AG10803 (cell line): ENCODE measurements around the gene MCTP2.

Experiments
- DNase-seq: peaks from one replicate; pipeline ENCODE4 v3.0.0; 2010; ENCODE audit warnings: low read depth
- H3K4me3 ChIP-seq: 2 replicates; pipeline ENCODE4 v1.5.1; 2011; ENCODE audit warnings: mild to moderate bottlenecking, low read length, control low read depth
- TF ChIP-seq, protein P1 (sequence below): conservative IDR thresholded peaks from 2 replicates; pipeline ENCODE4 v1.5.1; 2011; ENCODE audit warnings: mild to moderate bottlenecking, low read length, control low read depth, inconsistent platforms

Gene MCTP2

DNA sequence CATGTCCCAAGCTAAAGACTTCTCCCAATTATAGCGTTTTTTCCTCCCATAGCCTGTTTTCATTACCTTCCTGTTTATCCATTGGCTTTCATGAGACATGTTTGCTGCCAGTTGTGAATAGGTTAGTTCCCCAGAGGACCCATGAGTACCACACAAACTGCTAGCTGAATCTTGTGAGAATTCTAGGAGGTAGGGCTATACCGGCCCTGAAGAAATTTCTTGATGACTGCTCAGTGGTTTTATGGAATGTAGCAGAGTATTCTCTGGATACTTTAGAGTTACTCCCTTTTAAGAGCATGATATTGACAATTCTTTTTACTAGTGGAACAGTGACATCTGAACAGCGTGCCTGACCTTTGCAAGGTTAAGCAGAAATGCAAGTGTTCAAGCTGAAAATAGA, 210.4 kb downstream of the MCTP2 start:
- DNase-seq: no peak
- TF ChIP-seq, protein P1, sequence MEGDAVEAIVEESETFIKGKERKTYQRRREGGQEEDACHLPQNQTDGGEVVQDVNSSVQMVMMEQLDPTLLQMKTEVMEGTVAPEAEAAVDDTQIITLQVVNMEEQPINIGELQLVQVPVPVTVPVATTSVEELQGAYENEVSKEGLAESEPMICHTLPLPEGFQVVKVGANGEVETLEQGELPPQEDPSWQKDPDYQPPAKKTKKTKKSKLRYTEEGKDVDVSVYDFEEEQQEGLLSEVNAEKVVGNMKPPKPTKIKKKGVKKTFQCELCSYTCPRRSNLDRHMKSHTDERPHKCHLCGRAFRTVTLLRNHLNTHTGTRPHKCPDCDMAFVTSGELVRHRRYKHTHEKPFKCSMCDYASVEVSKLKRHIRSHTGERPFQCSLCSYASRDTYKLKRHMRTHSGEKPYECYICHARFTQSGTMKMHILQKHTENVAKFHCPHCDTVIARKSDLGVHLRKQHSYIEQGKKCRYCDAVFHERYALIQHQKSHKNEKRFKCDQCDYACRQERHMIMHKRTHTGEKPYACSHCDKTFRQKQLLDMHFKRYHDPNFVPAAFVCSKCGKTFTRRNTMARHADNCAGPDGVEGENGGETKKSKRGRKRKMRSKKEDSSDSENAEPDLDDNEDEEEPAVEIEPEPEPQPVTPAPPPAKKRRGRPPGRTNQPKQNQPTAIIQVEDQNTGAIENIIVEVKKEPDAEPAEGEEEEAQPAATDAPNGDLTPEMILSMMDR: no peak
- no peak overlapping the region for H3K4me3 ChIP-seq

DNA sequence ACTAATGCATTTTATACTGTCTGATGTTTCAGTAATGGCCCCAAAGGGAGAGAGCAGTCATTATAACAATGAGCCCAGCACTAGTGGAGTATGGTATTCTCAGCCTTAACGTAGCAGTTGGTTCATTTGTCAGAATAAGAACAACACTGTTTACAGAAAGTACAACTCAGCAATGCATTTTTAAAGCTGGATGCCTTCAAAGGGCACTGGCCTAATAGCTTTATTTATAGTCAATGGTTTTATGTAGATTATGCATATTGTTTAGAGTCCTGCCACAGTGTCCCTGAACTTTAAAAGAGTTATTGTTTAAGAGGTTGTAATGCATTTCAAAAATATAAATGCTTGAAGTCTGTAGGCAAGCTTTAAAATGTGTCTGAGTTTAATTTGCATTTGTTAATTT, 211.1 kb downstream of the MCTP2 start:
- TF ChIP-seq, protein P1: no peak
- no peak for DNase-seq
- no peak overlapping the region for H3K4me3 ChIP-seq

DNA sequence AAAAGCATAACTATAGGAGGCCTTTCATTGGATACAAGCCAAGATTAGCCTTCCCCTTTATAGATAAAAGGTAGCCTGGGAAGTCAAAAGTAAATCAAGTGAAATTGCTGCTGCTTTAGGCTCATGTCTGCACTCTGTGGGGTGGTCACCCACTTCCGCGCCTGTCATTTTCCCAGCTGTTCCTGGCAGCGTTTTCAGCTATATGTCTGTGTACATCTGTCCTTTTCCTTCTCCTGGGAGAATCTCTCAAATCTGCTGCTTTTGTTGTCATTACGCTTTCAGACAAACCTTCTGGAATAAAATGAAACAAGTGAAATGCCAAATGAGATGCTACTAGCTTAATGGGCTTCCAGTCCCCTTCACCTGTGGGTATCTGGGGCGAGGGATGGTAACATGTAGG, 211.8 kb downstream of the MCTP2 start:
- H3K4me3 ChIP-seq: no peak overlapping the region
- TF ChIP-seq, protein P1: no peak
- no peak for DNase-seq

DNA sequence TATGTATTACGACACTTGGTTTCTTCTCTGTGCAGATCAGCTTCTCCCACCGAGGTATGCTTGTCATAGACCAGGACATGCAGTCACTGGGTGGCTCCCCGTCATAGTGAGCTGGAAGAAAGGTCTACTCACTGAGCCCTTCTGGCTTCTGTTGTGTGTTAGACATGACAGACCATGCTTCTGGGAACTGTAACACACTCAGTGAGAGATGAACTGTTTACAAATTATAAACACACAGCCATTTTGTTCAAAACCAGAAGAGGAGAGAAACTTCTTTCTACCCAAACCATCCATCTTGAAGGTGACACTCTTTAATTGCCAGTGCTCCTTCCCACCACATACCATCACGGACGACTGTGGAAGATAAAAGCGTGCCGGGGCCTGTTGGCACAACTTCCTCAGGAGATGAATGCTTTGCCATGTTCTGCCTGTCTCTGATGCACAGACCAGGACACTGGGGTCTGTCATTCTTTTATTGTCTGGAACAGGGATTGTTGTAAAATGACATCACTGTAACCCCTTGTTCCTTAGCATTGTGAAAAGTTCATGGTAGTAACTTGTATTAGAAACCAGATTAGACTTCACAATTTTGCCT, 214.3 kb downstream of the MCTP2 start:
- no peak overlapping the region for H3K4me3 ChIP-seq
- TF ChIP-seq, protein P1: no peak
- DNase-seq: no peak

DNA sequence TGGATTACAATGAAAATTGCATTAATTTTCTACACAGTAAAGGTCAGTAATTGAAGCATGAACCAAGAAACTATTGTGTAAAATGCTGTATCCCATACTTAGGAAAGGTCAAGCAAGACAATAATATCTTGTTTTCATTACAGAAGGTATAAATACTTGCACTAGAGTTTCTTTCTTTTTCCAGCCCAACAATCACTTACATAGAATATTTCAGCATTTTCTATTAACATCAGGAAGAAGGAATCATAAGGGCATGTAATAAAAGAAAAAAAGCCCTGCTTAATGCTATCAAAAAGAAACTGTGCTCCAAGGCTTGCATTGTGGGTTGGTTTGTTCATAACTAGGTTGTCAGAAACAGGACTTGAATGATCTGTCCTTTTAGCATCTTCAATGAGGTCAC, 215.1 kb downstream of the MCTP2 start:
- H3K4me3 ChIP-seq: no peak overlapping the region
- TF ChIP-seq, protein P1: no peak
- no peak for DNase-seq

DNA sequence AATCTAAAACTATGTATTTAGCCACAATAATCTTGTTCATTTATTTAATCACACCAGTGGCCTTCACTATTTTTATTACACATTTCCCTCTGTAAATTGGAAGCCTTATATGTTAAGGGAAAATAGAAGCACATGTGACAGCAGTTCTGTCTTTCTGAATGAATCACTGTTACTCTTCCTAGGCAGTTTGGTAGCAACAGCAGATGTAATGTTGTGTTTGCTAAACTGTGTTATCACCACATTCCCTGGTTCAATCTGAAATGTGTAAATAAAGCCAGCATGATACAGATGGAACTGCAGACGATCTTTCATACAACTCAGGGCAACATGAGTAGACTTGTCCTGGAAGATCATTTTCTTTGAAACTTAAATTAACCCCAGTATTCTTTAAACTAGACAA, 220.1 kb downstream of the MCTP2 start:
- H3K4me3 ChIP-seq: no peak overlapping the region
- TF ChIP-seq, protein P1: no peak
- DNase-seq: no peak

DNA sequence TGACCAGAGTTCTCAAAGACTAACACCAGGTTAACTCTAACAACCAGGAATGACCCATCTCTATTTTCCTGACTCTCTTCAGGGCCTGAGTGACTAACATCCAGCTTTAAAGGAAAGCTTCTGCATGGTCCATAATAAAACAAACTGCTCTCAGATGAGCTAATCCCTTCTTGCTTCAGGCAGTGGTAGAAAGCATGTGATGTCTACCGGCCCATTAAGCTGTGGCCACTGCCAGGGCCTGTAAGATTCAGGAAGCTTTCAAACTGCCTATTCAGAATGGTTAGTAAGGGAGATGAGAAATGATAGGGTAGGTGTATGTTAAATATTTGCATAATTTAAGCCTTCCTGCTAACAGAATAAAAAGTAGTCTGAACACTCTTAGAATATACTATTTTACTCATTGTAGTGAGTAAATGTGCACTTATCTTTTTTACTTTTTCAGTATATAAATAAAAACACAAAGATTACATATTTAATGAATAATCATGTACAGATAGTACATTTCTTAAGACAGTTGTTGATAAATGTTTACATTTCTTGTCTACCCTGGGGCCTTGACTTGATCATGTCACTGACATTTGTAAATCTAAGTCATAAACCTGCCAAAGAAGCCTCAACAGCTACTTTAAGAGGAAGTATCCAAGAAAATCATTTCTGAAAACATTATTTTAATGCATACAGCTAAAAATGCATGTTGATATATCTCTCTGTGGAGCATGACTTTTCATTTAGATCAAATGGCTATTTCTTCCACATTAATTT, 222.0 kb downstream of the MCTP2 start:
- H3K4me3 ChIP-seq: no peak overlapping the region
- TF ChIP-seq, protein P1: no peak
- no peak for DNase-seq
